HG03175 (cell line): ENCODE results near the gene BLTP3B.

Source experiments
- ATAC-seq: cut with Tn5 transposase; IDR thresholded peaks from one replicate; pipeline ENCODE4 v1.9.1; 2021; ENCODE audit warnings: mild to moderate bottlenecking, moderate library complexity; ENCODE audit not compliant: unreplicated experiment

The BLTP3B gene

DNA sequence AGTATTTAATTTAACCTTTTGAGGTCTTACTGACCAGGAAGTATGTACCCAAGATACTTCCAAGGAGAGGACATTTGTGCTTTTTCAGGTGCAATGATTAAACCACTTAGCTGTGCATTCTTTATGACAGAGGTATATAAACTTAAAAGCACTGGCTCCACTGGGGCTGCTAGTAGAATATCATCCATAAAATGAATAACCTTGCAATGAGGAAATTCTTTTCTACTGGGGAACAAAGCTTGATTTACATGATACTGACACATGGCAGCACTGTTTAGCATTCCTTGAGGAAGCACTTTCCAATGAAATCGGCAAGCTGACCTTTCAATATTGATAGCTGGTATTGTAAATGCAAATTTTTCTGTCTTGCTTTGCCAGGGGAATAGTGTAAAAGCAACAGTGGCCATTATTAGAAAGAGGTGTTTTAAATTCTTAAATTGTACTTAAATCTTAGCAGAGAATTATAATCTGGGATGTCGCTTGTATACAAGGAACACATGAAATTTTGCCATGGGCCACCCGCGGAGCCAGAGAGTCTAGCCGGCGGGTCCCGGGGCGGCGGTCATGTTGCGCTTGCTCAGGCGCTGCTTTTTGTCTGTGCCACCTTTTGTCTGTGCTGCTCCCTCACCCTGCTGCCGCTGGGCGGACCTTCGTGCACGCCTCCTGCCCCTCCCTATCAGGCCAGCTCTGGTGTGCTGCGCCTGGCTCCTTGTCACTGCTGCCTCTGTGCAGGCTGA lies 20.9 kb upstream of the BLTP3B start:
- peak; percentile 99 for ATAC-seq

DNA sequence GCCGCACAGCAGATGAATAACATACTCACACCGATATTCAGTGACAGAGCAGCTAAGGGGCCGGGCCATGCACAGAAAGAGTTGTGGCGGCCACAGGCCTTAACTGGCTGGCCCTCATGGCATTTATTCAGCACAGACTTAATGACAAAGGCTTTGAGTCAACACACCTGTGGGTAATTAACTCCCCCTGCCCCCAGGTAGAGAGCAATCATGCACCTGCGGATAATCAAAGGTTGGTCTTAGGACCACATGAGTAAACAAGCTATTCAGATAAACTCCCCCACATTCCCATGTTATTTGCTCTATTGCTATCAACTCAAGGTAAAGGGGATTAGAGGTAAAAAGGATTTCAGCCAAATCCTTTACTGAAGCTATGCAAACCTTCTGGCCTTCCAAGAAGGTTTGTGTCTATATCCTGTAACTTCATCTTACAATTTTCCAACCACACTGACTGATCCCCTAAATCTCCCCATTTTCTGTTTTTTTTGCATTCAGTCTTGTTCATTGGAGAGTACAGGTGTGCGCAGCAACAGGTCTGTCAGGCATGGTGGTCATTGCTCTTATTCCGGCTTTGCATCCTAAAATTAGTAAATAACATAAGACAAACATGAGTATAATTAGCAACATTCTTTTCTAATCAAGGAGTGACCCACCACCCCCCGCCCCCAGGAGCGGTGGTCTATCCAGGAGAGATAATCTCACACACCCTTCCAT lies 16.9 kb upstream of the BLTP3B start:
- ATAC-seq = no peak

DNA sequence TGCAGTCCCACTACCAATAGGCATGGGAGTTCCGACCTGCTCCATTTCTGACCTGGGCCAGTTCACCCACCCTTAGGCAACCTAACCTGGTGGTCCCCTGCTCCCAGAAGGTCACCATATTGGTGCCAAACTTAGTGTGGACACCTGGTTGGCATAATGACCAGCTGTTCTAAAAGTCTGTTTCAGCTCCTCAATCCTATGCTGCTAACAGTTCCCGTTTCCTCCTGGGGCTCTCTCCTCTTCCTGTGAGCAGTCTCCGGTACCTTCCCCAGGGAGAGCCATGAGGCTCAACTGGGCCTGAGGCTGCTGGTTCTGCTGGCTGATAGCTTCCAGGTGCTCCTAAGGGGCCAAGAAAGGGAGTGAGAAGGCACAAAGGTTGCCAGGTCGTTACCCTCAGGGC lies 15.9 kb upstream of the BLTP3B start:
- no peak for ATAC-seq

DNA sequence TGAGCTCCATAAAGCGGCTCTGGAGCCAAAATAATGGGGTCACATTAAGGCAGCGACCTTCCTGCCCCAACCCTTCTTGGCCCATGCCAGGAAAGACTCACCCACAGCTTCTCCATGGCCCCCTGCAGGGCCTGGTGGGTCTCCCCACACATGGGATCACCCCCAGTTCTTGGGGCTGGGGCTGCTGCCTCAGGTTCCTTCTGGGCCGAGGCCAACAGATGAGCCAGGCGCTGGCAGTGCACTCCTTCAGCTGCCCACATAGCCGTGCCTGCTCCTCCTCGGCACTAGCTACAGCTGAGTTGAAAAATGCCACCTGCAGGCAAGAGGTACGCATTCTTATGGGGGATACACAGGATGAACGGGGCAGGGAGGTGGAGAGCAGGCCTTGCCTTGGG lies 14.8 kb upstream of the BLTP3B start:
- no peak for ATAC-seq

DNA sequence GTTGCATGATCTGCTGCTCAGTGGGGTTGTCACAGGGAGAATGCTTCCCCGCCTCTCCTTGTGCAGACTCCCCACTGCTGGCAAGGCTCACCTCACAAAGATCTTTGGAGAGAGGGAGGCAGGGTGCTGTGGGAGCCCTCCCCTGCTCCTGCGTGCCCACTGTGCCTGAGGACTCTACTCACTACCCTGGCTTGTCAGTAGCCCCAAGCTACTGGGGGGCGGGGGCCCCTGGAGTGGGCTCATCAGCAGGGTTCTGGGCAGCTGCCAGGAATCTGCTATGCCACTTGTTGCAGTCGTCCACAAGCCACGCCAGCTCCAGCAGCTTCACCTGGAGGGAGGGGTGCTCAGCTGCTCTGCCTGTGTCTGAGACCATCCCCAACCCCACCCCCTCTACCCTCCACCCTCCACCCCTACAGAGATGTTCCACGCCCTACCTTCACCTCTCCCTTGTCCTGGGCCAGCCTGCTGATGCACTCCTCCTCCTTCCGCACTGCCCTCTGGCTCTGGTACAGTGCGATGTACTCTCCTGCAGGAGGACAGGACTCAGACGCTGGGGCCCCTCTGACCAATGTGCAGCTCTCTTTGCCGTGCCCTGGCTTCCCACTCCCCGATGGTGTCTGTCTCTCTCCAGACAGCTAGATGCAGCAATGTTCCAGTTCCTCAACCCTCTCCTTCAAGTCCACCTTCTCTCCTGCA lies 14.2 kb upstream of the BLTP3B start:
- no peak for ATAC-seq

DNA sequence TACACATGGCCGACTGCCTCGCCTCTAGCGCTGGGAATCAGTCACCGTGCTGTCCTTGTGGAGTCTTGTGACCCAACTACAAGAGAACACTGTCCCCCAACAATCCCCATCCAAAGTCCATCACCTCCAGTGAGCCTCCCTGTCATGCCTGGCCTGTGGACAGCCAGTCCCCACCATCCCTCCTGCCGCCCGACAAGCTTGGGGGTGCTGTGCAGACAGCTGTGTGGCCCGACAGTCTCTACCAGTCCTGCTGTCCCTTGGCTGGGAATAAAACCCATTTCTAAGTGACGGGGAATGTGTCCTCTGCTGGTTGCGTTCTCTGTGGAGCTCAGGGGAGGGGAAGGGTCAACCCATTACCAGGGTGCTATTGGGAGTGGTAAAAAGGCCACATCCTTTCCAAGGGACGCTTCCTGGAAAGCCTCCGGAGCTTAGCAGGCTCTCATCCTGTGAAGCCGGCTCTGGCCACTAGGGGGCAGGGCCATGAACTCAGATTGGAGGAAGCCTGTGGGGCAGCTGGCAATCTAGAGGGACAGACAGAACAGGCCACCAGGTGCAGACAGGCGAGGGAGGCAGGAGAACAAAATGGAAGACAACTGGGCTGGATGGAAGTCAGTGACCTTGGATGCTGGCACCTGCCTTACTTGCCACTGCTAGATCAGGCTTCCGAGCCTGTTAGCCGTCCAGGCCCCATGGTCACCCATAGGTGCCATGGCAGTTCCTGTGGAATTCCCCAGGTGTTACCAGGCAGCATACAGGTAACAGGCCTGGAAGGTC lies 12.0 kb upstream of the BLTP3B start:
- peak; percentile 78 for ATAC-seq

DNA sequence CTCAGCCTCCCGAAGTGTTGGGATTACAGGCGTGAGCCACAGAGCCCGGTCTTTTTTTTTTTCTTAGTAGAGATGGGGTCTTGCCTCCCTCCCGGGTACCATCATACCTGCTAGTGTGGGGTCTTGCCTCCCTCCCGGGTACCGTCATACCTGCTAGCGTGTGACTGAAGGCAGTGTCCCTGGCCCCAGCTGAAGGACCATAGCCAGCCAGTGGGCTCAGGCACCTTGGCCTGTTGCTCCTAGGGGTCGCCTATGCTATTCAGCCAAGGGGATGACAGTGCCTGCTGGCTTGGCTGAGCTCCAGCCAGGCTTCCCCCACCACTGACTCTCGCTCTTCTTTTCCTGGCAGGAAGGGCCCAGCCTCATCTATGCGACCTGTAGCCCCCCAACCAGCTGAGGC lies 10.5 kb upstream of the BLTP3B start:
- ATAC-seq = no peak

DNA sequence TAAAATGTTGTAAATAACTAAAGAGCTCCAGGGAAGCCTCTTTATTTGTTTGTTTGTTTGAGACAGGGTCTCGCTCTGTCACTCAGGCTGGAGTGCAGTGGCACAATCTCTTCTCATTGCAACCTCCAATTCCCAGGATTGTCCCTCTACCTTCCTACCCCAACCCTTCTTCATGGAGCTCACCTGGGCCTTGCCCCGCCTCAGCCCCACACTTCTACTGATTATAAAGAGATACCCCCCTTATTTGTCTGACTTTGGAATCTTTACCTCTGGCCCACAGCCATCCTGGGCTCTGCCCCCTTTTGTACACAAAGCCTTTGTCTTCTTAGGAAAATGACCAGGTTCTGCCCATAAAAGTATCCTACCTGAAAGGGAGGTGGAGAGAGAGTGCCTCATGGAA lies 9.1 kb upstream of the BLTP3B start:
- no peak for ATAC-seq

DNA sequence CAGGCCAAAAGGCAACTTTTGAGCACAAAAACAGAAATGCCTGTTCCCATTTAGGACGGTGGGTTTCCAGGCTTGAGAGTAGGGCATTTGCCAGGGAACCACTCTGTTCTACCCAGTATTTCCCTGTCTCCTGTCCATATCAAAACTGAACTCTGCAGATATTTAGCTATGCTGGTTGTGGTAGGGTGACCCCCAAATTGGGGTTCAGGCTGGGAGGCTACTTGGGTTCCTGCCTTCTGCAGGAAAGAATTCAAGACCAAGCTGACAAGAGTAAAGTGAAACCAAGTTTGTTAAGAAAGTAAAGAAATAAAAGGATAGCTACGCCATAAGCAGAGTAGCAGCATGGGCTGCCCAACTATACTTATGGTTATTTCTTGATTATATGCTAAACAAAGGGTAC lies 3.6 kb upstream of the BLTP3B start:
- ATAC-seq = no peak

DNA sequence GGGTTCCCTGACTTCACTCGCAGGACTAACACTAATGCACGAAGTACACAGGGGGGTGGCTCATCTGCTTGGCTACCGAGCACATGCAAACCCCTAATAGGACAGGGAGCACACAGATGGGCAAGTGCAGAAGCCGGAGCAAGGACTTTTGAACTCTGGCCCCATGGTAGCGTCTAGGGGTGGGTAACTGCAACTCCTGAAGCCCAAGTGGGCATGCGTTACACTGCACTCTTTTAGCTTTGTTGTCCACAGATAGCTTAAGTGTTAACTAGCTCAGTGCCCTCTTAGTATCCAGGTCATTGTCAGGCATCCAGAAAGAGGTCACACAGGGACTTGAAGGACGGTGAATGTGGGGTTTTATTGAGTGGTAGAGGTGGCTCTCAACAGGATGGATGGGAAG lies 3.0 kb upstream of the BLTP3B start:
- no peak for ATAC-seq

DNA sequence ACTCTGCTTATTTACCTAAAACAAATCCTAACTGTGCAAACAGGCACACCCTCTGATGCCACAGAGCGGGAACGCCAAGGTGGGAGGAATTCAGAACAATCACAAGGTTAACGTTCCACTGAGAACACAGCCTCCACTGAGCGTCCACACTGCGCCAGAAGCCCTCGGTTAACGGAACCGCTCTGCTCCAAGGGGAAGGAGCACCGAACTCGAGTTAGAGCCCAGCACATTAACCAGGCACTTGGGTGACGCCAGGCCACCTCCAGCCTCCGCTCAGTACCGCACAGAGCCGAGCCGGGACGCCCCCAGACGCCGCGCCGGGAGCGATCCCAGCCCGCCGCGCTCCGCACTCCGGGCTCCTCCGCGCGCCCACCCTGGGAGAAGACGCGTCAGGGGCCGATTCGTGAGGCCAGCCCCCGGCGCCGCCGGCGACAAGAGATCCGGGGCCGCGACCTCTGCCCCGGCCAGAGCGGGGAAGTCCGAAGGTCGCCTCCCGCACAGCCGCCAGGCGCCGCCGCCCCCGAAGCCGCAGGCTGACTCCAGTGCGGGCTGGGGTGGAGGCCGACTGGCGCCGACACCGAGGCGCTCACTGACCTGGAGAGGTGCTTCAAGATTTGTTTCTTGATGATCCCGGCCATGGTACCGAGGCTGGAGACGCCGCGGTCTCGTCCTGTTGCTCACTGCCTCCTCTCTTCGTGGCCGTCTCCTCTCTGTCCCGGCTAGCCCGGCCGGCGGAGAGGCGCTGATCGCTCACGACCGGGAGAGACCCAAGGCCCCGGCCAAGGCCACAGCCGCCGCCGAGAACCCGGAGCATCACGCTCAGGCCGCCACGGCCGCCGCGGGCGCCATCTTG lies 450 bp downstream of the BLTP3B start:
- peak; percentile 46 for ATAC-seq

DNA sequence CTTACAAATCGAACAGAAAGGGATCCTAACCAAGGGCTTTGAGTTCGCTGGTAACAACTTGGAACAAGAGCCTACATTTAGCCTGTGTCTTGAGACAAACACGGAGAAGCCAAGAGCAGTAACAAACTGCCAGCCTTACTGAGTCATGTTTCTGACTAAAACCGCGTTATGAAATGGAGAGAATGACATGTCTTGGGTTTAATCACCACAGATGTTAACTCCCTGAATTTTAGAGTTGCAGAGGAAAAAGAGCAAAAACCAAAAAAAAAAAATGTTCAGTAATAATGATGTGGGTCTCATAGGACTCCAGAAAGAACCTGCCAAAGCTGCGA lies 1.0 kb downstream of the BLTP3B start:
- ATAC-seq = peak; percentile 18

DNA sequence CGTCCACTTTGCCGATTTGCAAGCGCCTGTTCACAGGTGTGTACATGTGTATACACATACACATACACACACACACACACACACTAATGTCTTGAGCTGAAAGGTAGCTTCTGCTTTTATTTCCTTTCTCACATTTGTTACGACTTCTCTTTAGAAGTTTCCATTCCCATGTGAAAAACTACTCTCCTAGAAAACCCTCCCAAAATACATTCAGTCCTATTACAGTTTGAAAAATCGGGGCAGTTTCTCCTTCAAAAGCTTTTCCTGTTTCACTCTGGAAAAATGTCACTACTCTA lies 3.9 kb downstream of the BLTP3B start:
- ATAC-seq = no peak

DNA sequence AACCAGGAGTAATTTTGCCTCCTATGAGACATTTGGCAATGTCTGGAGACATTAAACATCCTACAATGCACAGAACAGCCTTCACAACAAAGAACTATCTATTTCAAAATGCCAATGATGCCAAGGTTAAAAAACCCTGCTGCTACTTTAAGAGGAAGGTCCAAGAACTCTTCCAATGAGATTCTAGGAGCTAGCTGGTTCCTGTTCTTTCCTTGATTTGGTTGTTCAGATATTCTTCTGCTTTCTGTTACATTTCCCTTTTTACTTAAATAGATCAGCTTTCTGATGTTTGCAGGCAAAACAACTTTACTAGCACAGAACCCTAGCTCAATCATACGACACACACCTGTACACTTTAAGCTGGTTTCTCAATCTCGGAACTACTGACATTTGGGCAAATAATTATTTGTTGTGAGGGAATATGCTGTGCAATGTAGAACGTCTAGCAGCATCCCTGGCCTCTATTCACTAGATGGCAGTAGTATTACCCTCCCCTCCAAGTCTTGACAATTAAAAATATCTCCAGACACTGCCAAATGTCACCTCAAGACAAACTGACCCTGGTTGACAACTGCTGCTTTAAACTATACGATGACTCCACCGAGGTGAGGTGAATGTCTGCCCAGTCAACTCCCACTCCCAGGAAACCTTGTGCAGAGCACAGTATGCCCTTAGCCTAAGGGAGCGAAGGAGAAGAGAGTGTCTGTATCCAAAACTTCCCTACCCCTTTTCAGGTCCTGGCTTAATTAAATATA lies 4.4 kb downstream of the BLTP3B start:
- no peak for ATAC-seq

DNA sequence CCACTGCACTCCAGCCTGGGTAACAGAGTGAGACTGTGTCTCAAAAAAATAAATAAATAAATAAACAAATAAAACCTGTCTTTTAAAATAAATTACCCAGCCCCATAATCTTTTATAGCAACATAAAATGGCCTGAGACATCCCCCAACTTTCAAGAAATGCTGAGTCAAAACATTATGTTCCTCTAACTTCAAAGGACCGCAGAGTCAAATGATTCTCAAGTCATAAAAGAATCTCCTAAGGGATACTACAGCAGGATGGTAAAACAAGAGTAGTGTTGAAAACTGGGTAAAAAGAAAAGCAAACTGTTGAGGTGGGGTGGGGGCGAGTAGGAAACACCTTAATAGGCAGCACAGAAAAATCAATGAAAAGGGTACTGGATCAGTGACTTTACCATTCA lies 9.5 kb downstream of the BLTP3B start:
- no peak for ATAC-seq

DNA sequence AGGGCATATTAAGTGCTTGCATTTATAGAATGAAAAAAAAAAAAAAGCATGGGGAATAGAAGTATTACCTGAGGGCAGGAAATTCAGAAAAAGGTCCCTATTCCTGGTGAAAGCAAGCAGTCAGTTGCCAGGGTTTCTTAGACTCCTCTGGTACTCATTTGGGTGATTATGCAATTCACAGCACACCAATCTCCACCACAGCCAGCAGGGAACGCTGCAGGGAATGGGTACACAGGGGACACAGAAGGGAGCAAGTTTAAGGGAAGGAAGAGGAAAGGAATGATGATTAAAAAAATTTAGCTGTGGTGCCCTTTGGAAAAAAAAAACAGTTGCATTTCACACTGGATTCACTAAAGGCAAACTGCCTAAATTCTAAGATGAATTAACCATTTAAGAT lies 14.2 kb downstream of the BLTP3B start:
- no peak for ATAC-seq

DNA sequence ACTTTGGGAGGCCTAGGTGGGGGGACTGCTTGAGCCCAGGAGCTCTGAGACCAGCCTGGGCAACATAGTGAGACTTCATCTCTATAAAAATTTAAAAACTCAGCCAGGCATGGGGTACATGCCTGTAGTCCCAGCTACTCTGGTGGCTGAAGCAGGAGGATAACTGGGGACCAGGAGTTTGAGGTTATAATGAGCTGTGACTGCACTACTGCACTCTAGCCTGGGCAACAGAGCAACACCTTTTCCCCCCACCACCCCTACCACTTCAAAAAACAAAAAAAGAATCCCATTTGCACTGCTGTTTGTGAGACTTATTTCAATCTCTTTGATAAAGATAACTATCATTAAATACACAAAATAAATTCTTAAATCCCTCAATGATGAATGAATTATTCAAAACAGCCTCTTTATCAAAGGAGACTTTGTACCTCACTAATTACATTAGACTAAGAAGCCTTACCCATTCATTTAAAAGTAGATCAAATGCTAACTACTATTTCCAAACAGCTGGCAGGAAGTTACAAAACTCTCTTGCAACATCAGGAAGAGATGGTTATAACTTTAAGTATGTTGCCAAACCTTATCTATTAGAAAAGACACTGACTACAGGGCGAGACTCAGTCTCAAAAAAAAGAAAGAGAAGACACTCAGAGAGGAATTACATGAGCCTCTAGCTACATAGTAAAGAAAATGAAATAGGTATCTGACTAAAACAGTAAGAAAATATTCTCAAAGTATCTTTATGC lies 14.7 kb downstream of the BLTP3B start:
- ATAC-seq = no peak

DNA sequence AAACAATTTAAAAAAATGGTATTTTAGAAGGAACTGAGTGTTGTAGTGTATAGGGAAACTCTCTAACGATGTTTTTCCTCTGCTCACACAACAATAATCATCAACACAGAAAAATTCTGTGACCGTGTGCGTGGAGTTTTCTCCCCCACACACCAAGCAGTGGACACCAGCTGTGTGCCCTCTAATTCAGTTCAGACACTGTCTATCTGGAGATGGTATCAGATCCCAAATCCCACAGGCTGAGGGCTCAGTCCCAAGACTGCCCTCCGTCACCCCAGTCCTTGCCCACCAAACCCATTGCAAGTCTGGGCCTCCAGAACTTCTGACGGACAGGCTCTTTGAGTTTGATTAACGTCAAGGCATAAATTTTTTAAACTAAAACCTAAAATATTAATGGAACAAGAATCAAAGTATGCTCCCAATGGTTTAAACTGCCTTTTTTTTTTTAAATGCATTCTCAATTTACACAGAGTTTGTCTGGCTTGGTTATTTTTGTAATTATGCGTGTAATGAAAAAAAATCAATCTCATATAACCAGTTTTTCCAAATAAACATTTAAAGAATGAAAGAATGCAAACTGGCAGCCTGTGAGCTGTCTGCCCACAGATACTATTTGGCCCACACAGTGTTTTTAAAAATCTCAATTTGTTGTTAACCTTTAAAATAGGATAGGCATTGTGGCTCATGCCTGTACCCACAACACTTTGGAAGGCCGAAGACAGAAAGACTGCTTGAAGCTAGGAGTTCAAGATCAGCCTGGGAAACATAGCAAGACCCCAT lies 19.2 kb downstream of the BLTP3B start:
- ATAC-seq = no peak

DNA sequence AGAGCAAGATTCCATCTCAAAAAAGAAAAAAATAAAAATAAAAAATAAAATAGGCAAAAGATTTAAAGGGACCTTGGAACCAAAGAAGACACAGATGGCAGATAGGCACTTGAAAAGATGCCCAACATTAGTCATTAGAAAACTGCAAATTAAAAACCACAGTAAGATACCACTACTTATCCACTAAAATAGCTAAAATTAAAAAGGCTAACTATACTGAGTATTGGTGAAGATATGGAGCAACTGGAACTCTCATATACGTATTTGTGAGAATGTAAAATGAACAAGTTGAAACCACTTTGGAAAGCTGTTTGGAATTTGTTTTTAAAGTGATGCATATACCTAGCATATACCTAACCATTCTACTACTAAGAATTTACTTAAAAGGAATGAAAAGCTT lies 22.3 kb downstream of the BLTP3B start:
- no peak for ATAC-seq
